HG02623 (cell line): ENCODE results near the gene GEMIN7.

Source experiments
- ATAC-seq: cut with Tn5 transposase; IDR thresholded peaks from one replicate; pipeline ENCODE4 v1.9.1; 2021; ENCODE audit warnings: moderate library complexity; ENCODE audit not compliant: unreplicated experiment

GEMIN7 gene, protein sequence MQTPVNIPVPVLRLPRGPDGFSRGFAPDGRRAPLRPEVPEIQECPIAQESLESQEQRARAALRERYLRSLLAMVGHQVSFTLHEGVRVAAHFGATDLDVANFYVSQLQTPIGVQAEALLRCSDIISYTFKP

DNA sequence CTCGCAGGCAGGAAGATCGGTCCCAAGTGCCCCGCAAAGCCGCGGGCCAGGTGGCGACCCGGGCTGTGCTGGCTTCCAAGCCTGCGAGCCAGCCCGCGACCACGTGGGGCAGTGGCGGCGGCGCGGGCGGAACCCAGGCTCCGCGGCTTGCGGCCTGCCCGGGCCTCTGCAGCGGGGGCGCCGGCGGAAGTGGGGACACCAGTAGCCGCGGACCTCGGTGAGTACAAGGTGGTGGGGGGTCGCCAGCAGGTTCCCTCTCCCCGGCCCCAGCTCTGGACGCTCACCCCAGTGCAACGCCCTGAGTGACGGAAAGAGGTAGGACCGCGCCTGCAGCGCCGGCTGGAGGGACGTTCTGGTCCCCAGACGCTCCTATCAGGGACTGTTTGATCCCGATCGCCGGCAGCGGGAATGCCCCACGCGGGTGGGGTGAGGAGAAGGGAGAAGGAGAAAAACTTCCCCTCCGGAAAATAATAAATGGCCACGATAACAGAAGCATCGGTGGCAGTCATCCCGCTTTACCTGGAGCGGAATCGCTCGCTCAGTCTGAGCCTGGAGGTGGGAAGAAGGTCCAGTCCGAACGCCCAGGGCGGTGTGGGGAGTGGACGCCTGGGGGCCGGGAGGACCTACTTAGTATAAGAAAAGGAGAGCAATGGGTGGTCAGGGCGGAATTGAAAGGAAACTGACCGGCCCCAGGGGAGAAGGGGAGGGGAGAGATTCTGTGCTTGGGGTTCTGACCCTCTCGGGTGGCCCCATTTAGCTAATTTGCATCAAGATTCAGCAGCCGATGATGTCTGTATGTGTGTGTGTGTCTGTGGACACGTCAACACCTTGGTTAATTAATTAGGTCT is at the start of gene GEMIN7:
GEMIN7 (plus strand) TSS at position 198 of the 848 bp plus-strand sequence. CDS start 10,855 bp downstream, outside the sequence.
- ATAC-seq = no peak

GRCh38 chr19:45030825-45031224 is 48.2 kb upstream of the GEMIN7 start:
- ATAC-seq = no peak

- no peak for ATAC-seq
Measured at GRCh38 chr19:45032421-45032820, 46.6 kb upstream of the GEMIN7 start.

GRCh38 chr19:45035755-45036154 is 43.3 kb upstream of the GEMIN7 start:
- ATAC-seq = no peak

- no peak for ATAC-seq
Measured at GRCh38 chr19:45037393-45038169, 41.5 kb upstream of the GEMIN7 start.

GRCh38 chr19:45038931-45039893 is 39.8 kb upstream of the GEMIN7 start, which contains the start of gene CLASRP:
Gene CLASRP, plus strand, starts transcription at chr19:45039045. Its CDS starts 1,168 bp downstream, at chr19:45040213.
- peak; percentile 89 for ATAC-seq

GRCh38 chr19:45040059-45040771 is 38.8 kb upstream of the GEMIN7 start:
- ATAC-seq = no peak

GRCh38 chr19:45041125-45041524 is 37.9 kb upstream of the GEMIN7 start:
- no peak for ATAC-seq

- ATAC-seq = no peak
Measured at GRCh38 chr19:45045671-45046353, 33.2 kb upstream of the GEMIN7 start.

DNA sequence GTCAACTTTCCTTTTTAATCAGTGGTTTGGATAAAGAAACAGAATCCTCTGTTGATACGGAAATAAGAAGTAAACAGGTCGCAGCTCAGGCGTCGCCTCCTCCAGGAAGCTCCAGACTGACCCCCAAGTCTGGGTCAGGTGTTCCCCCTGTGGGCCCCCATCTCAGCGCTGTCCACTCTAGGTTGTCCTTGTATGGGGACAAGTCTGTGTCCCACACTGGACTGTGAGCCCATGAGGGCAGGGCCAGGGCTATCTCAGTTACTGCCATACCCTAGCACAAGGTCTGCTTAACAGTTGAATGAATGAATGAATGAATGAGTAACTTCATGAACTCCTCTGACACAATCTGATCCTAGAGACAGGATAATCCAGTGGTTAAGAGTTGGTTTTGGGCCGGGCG is 32.7 kb upstream of the GEMIN7 start:
- ATAC-seq = no peak

GRCh38 chr19:45047188-45047797 is 31.8 kb upstream of the GEMIN7 start:
- ATAC-seq = no peak

DNA sequence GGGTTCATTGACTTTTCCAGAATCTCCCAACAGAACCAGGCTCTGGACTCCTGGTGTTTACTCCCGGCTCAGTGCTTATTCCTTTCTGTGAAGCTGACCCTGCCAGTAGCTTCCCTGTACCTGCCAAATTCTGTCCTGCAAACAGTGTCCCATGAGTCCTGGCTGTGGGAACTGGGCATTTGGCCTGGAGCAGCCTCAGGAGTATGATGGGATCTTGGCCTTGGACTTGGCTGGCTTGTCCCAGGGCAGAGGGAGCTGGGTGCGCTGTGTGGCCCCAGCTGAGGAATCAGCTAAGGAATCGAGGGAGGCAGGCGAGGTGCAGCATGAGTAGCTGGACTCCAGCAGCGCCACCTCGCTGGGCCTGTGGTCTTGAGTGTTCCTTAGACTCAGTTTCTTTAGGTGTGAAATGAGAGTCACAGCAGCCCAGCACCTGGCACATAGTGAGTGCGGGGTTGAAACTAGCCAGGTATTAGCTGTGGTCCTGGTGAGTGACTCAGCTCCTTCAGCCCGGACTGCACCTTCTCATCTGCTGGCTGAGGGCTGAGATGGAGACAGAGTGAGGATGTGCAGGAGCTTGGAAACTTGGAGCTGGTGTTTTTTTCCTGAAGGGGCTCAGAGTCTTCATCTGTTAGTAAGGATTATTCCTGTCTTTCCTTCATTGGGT is 29.9 kb upstream of the GEMIN7 start:
- no peak for ATAC-seq

DNA sequence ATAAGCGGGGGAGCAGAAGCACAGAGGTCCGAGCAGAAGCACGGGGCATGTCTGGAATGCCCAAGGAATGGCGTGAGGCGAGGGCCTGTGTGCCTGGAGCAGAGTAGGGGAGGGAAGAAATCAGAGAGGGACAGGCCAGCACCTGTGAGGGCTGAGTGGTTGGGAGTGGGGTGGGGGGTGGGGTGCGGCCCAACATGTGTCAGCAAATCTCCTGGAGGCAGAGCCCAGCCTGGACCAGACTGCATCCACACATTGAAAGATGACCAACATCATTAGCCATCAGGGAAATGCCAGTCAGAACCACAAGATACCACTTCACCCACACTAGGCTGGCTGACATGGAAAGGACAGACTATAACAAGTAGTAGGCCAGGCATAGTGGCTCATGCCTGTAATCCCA is 29.0 kb upstream of the GEMIN7 start:
- ATAC-seq = no peak

GRCh38 chr19:45051929-45052579 is 27.0 kb upstream of the GEMIN7 start:
- no peak for ATAC-seq

- ATAC-seq = no peak
Measured at GRCh38 chr19:45056831-45057230, 22.2 kb upstream of the GEMIN7 start.

GRCh38 chr19:45057444-45057843 is 21.6 kb upstream of the GEMIN7 start:
- no peak for ATAC-seq

DNA sequence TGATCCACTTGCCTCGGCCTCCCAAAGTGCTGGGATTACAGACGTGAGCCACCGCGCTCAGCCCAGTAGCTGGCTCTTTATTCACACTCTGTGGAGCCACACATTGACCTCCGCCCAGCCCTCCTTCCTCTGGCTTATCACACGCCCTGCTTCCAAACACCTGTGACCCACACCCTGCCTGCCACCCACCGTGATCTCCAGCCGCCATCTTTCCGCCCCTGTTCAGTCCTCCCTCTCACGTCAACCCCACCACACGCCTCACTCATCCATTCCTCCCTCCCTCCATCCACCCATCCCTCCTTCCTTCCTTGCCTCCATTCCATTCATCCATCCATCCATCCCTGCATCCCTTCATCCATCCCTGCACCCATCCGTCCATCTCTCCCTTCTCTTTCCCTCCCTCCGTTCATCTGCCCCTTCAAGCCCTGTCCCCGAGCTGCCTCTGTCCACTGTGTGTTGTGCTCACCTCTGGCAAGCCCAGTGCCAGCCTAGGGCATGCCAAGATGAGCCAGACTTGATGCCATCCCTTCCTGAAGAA is 20.4 kb upstream of the GEMIN7 start:
- ATAC-seq = no peak
